Smooth muscle cell (in vitro differentiated cells): ENCODE data around the gene SPESP1. TPM values are rescaled to one million over a fixed set of nuclear protein-coding genes. Genes with fewer than 3 reads are reported as not detected.
"Not testable (repeated sequence)": the region's sequence is repeated elsewhere in the genome, so short reads cannot be mapped to it uniquely, and the experiment has no call there.

Source experiments
- DNase-seq: peaks from one replicate; lab custom pipeline; 2025; ENCODE audit not compliant: unreplicated experiment; lab: John Stamatoyannopoulos, UW
- H2AFZ ChIP-seq: fragments of 200-600 bp; sonication (generic); 2 replicates; pipeline ENCODE4 v1.6.0; 2016; ENCODE audit warnings: antibody characterized with exemption, low read depth, mild to moderate bottlenecking
- H3F3A ChIP-seq: fragments of 200-600 bp; sonication (generic); 2 replicates; pipeline ENCODE4 v1.6.0; 2017; ENCODE audit warnings: antibody characterized with exemption, low read depth
- H3K27ac ChIP-seq: fragments of 200-600 bp; sonication (generic); 2 replicates; pipeline ENCODE4 v1.5.1; 2016; ENCODE audit warnings: low read depth, mild to moderate bottlenecking
- H3K27me3 ChIP-seq: fragments of 200-600 bp; sonication (generic); 2 replicates; pipeline ENCODE4 v1.6.1; 2016; ENCODE audit warnings: low read depth, mild to moderate bottlenecking
- H3K36me3 ChIP-seq: fragments of 200-600 bp; sonication (generic); 2 replicates; pipeline ENCODE4 v1.5.1; 2016; ENCODE audit warnings: low read depth
- H3K4me1 ChIP-seq: fragments of 200-600 bp; sonication (generic); 2 replicates; pipeline ENCODE4 v1.5.1; 2016; ENCODE audit warnings: low read depth
- H3K4me2 ChIP-seq: fragments of 200-600 bp; sonication (generic); 2 replicates; pipeline ENCODE4 v1.6.0; 2016; ENCODE audit warnings: mild to moderate bottlenecking
- H3K4me3 ChIP-seq: fragments of 200-600 bp; sonication (generic); 2 replicates; pipeline ENCODE4 v1.5.1; 2016; ENCODE audit warnings: mild to moderate bottlenecking
- H3K79me2 ChIP-seq: fragments of 200-600 bp; sonication (generic); 2 replicates; pipeline ENCODE4 v1.6.0; 2016; ENCODE audit warnings: low read depth, mild to moderate bottlenecking
- H3K9ac ChIP-seq: fragments of 200-600 bp; sonication (generic); 2 replicates; pipeline ENCODE4 v1.6.0; 2016; ENCODE audit warnings: low read depth
- H3K9me3 ChIP-seq: fragments of 200-600 bp; sonication (generic); replicated peaks from 2 replicates; pipeline ENCODE4 v1.5.1; 2016; ENCODE audit warnings: low read depth
- H4K20me1 ChIP-seq: fragments of 200-600 bp; sonication (generic); 2 replicates; pipeline ENCODE4 v1.6.0; 2016; ENCODE audit warnings: low read depth
- WGBS: methylation state at CpG from one replicate; pipeline ENCODE4 v1.1.7; 2016; ENCODE audit warnings: low lambda C conversion rate; 5-methylcytosine and 5-hydroxymethylcytosine counted together
- polyA plus RNA-seq: library from polyadenylated mRNA; unstranded; fragments of >200 nt; fragmentation: Nextera tagmentation; extraction: Ambion mirVana; gene quantifications from 2 replicates; pipeline ENCODE4 v1.2.1, GENCODE V29; 2016
- total RNA-seq: library from RNA; depleted of rRNA; stranded (reverse); fragments of >200 nt; gene quantifications from 2 replicates; pipeline ENCODE4 v1.2.3, GENCODE V29; 2014
- TF ChIP-seq, protein P1 (sequence below): fragments of 200-600 bp; sonication (generic); IDR thresholded peaks from 2 replicates; pipeline ENCODE4 v1.5.1; 2017; ENCODE audit warnings: borderline replicate concordance, mild to moderate bottlenecking, antibody characterized with exemption; ENCODE audit not compliant: insufficient read depth, poor library complexity, severe bottlenecking

Gene SPESP1
- total and polyA plus RNA-seq, 2 experiments from 2014 or later: not detected

DNA sequence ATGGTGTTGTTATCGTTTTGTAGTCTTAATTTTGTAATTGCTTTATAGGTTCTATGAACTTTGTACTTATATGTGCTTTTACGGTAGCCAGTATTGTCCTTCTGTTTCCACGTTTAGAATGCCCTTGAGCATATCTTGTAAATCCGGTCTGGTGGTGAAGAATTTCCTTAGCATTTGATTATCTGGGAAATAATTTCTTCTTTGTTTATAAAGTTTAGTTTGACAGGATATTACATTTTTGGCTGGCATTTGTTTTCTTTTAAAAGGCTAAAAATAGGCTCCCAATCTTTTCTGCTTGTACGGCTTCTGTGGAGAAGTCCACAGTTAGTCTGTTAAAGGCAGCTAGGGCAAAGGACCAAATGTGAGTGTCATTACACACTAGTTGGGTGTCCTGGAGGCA is 36.7 kb downstream of the SPESP1 start:
- Histone ChIP-seq H3K27ac (no peak overlapping the region), H2AFZ (no peak overlapping the region), H3K4me1 (no peaks in the 10 kb centered on the region), H3K4me2 (no peak overlapping the region), H4K20me1 (no peaks in the 10 kb centered on the region), H3K4me3 (no peak overlapping the region), H3K79me2 (no peaks in the 10 kb centered on the region), H3K9ac (no peak overlapping the region), H3K36me3 (no peaks in the 10 kb centered on the region), H3K9me3 (no peaks in the 10 kb centered on the region), H3F3A (no peaks in the 10 kb centered on the region), H3K27me3 (no peaks in the 10 kb centered on the region)
- no peak for DNase-seq
- TF ChIP-seq, protein P1, sequence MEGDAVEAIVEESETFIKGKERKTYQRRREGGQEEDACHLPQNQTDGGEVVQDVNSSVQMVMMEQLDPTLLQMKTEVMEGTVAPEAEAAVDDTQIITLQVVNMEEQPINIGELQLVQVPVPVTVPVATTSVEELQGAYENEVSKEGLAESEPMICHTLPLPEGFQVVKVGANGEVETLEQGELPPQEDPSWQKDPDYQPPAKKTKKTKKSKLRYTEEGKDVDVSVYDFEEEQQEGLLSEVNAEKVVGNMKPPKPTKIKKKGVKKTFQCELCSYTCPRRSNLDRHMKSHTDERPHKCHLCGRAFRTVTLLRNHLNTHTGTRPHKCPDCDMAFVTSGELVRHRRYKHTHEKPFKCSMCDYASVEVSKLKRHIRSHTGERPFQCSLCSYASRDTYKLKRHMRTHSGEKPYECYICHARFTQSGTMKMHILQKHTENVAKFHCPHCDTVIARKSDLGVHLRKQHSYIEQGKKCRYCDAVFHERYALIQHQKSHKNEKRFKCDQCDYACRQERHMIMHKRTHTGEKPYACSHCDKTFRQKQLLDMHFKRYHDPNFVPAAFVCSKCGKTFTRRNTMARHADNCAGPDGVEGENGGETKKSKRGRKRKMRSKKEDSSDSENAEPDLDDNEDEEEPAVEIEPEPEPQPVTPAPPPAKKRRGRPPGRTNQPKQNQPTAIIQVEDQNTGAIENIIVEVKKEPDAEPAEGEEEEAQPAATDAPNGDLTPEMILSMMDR: no peak
- WGBS: 89% methylated on average over 5 of the region's 5 CpGs

DNA sequence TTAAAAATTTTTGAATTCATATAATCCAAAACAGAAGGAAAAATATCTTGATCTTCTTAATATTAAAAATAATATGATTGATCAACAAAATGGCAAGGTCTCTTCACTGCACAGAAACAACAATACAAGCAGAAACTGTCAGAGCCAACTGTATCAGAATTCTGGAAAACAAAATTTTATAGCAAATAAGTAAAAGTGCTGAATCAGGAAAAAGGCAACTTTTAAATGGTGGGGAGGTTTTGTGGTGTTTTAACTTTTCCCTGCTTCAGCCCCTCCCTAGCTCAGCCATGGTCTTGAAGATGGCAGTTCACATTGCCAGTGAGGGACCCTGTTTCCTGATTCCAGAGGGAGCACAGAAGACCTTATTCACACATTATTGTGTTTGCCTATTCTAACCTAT is 37.6 kb downstream of the SPESP1 start:
- no peaks in the 10 kb centered on the region for H3K4me1 ChIP-seq
- H4K20me1 ChIP-seq: no peaks in the 10 kb centered on the region
- H3K9me3 ChIP-seq: no peaks in the 10 kb centered on the region
- TF ChIP-seq, protein P1: no peak
- H3K27ac ChIP-seq: no peak overlapping the region
- no peak overlapping the region for H3K4me3 ChIP-seq
- no peak overlapping the region for H3K9ac ChIP-seq
- no peak for DNase-seq
- no peak overlapping the region for H3K4me2 ChIP-seq
- no peak overlapping the region for H2AFZ ChIP-seq
- no peaks in the 10 kb centered on the region for H3K27me3 ChIP-seq
- H3F3A ChIP-seq: no peaks in the 10 kb centered on the region
- H3K79me2 ChIP-seq: no peaks in the 10 kb centered on the region
- H3K36me3 ChIP-seq: no peaks in the 10 kb centered on the region

DNA sequence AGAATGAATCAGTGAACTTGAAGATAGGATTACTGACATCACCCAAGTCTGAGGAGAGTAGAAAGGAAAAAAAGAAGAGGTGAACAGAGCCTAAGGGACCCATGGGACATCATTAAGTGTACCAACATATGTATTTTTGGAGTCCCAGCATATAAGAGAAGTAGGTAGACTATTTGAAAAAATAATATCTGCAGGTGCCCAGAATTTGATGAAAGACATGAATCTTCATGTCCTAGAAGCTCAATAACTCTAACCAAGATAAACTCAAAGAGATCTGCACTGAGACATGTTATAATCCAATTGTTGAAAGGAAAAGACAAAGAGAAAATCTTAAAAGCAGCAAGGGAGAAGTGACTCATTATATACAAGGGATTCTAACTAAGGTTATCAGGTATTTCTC is 39.0 kb downstream of the SPESP1 start:
- Histone ChIP-seq H4K20me1 (no peaks in the 10 kb centered on the region), H3K4me1 (no peaks in the 10 kb centered on the region), H3K79me2 (no peaks in the 10 kb centered on the region), H3K9ac (no peak overlapping the region), H3K36me3 (no peaks in the 10 kb centered on the region), H3K4me3 (no peak overlapping the region), H3K27me3 (no peaks in the 10 kb centered on the region), H3K27ac (no peak overlapping the region), H3K4me2 (no peak overlapping the region), H3F3A (no peaks in the 10 kb centered on the region), H3K9me3 (no peaks in the 10 kb centered on the region), H2AFZ (no peak overlapping the region)
- TF ChIP-seq, protein P1: no peak
- DNase-seq: no peak

- Histone ChIP-seq H3K9ac (no peak overlapping the region), H3F3A (no peaks in the 10 kb centered on the region), H3K79me2 (no peaks in the 10 kb centered on the region), H2AFZ (no peak overlapping the region), H3K4me1 (no peaks in the 10 kb centered on the region), H3K36me3 (no peaks in the 10 kb centered on the region), H4K20me1 (no peaks in the 10 kb centered on the region), H3K4me3 (no peak overlapping the region), H3K9me3 (no peaks in the 10 kb centered on the region), H3K4me2 (no peak overlapping the region), H3K27me3 (no peaks in the 10 kb centered on the region), H3K27ac (no peak overlapping the region)
- TF ChIP-seq, protein P1: no peak
- DNase-seq: no peak
- 61% methylated on average over 4 of the region's 4 CpGs for WGBS
These were observed 42.1 kb downstream of the SPESP1 start for GRCh38 chr15:68972201-68973065.

- H3K9ac ChIP-seq, H3K4me3 ChIP-seq, H3K36me3 ChIP-seq, H3K9me3 ChIP-seq, H3K4me2 ChIP-seq, H3F3A ChIP-seq, H3K27ac ChIP-seq, H3K79me2 ChIP-seq, DNase-seq, H4K20me1 ChIP-seq, H2AFZ ChIP-seq, H3K27me3 ChIP-seq, H3K4me1 ChIP-seq: not testable (repeated sequence)
- WGBS: 99% methylated on average over 22 of the region's 26 CpGs
These were observed 45.4 kb downstream of the SPESP1 start for GRCh38 chr15:68975651-68976160.
